PC-9 (cell line): ENCODE measurements around the gene PTCHD4. TPM values are rescaled to one million over a fixed set of nuclear protein-coding genes. Genes with fewer than 3 reads are reported as not detected.

Experiments
- BruUV-seq: library from RNA; stranded (reverse); fragments of 400-500 nt; replicated peaks from 2 replicates; lab custom pipeline; 2021; lab: Mats Ljungman, UMichigan
- CTCF ChIA-PET: fragments of 300-600 bp; sonication (Branson Sonifier 250); formaldehyde crosslinking; loops from one replicate; lab custom pipeline; 2022; ENCODE audit warnings: antibody characterized with exemption; lab: Charles Lee
- POLR2A ChIA-PET: fragments of 300-600 bp; sonication (Branson Sonifier 250); formaldehyde crosslinking; loops from one replicate; lab custom pipeline; 2022; ENCODE audit warnings: antibody characterized with exemption; ENCODE audit not compliant: unreplicated experiment; lab: Charles Lee
- DNase-seq, 2 experiments: peaks; one replicate each; pipeline versions ENCODE4 v3.0.0 to v3.0.0-alpha.2; 2015 to 2022; ENCODE audit warnings: mixed read lengths in 1 of 2
- H2AFZ ChIP-seq: fragments of 200-600 bp; sonication (generic); 2 replicates; pipeline ENCODE4 v1.8.1; 2017; ENCODE audit warnings: antibody characterized with exemption
- H3F3A ChIP-seq: fragments of 200-600 bp; sonication (generic); 2 replicates; pipeline ENCODE4 v1.8.1; 2017; ENCODE audit warnings: antibody characterized with exemption, mild to moderate bottlenecking, low read depth; ENCODE audit not compliant: insufficient read depth
- H3K27ac ChIP-seq: fragments of 200-600 bp; sonication (generic); 2 replicates; pipeline ENCODE4 v1.6.1; 2016; ENCODE audit warnings: mixed run types
- H3K27me3 ChIP-seq: fragments of 200-600 bp; sonication (generic); 2 replicates; pipeline ENCODE4 v1.6.1; 2016; ENCODE audit warnings: low read depth, mixed run types; ENCODE audit not compliant: insufficient read depth
- H3K36me3 ChIP-seq: fragments of 200-600 bp; sonication (generic); 2 replicates; pipeline ENCODE4 v1.6.1; 2016; ENCODE audit warnings: low read depth, mixed run types
- H3K4me1 ChIP-seq: fragments of 200-600 bp; sonication (generic); replicated peaks from 2 replicates; pipeline ENCODE4 v1.6.1; 2016; ENCODE audit warnings: mixed run types; ENCODE audit not compliant: insufficient read depth
- H3K4me2 ChIP-seq: fragments of 200-600 bp; sonication (generic); 2 replicates; pipeline ENCODE4 v1.6.1; 2017; ENCODE audit warnings: mixed run types
- H3K4me3 ChIP-seq: fragments of 200-600 bp; sonication (generic); 2 replicates; pipeline ENCODE4 v1.6.1; 2016; ENCODE audit warnings: mixed run types
- H3K79me2 ChIP-seq: fragments of 200-600 bp; sonication (generic); 2 replicates; pipeline ENCODE4 v1.6.1; 2017; ENCODE audit warnings: low read depth, mixed run types
- H3K9me2 ChIP-seq: fragments of 200-600 bp; sonication (generic); 2 replicates; pipeline ENCODE4 v1.8.1; 2017; ENCODE audit warnings: mild to moderate bottlenecking; ENCODE audit not compliant: insufficient read depth
- H3K9me3 ChIP-seq: fragments of 200-600 bp; sonication (generic); 2 replicates; pipeline ENCODE4 v1.8.1; 2016; ENCODE audit warnings: low read depth; ENCODE audit not compliant: insufficient read depth
- H4K20me1 ChIP-seq: fragments of 200-600 bp; sonication (generic); 2 replicates; pipeline ENCODE4 v1.8.1; 2017; ENCODE audit not compliant: insufficient read depth
- CTCF ChIP-seq: fragments of 200-600 bp; sonication (generic); conservative IDR thresholded peaks from 2 replicates; pipeline ENCODE4 v1.6.1; 2017; ENCODE audit warnings: mixed run types, antibody characterized with exemption, mild to moderate bottlenecking, moderate library complexity
- EZH2 ChIP-seq: fragments of 200-600 bp; sonication (generic); IDR thresholded peaks from 2 replicates; pipeline ENCODE4 v1.8.0; 2017; ENCODE audit warnings: antibody characterized with exemption, low read depth
- intact Hi-C: fragments of 100-400 bp; cut with micrococcal nuclease; formaldehyde crosslinking; loops from one replicate; pipeline ENCODE4 v1.10.0; 2022; ENCODE audit not compliant: unreplicated experiment
- total RNA-seq: library from RNA; stranded (reverse); gene quantifications from 2 replicates; pipeline ENCODE4 v1.2.3, GENCODE V29; 2021

The PTCHD4 gene
- total RNA-seq, 1 experiment from 2014 or later: 0.15 TPM

- Histone ChIP-seq H3K4me3 (no peak overlapping the region), H3F3A (no peaks in the 10 kb centered on the region), H3K4me2 (no peak overlapping the region), H3K9me2 (no peaks in the 10 kb centered on the region), H3K9me3 (no peaks in the 10 kb centered on the region), H3K27me3 (no peaks in the 10 kb centered on the region), H2AFZ (no peak overlapping the region), H3K27ac (no peak overlapping the region), H3K79me2 (no peaks in the 10 kb centered on the region), H4K20me1 (no peaks in the 10 kb centered on the region), H3K4me1 (no peaks in the 10 kb centered on the region), H3K36me3 (no peaks in the 10 kb centered on the region)
- TF ChIP-seq EZH2 (no peak), CTCF (peak; percentile 63)
- intact Hi-C loops: loop anchor here (2.0 to 10.0 kb wide), 3 partner anchors 227 to 1325 kb away; no protein-coding TSS in a partner anchor
- no TSS peak for BruUV-seq
- POLR2A ChIA-PET: no interaction called here
- CTCF ChIA-PET: interaction anchor here (1.1 kb wide), 1 partner anchor 678 kb away, joined by 3 read pairs; no protein-coding TSS in a partner anchor
- no peak for DNase-seq
Measured at GRCh38 chr6:48087448-48087847, 23.5 kb downstream of the PTCHD4 start.

GRCh38 chr6:48086187-48086586, 24.8 kb downstream of the PTCHD4 start:
- intact Hi-C loops: loop anchor here (2.0 to 10.0 kb wide), 3 partner anchors 229 to 1326 kb away; no protein-coding TSS in a partner anchor
- Histone ChIP-seq H3K79me2 (no peaks in the 10 kb centered on the region), H3F3A (no peaks in the 10 kb centered on the region), H3K4me1 (no peaks in the 10 kb centered on the region), H3K27ac (no peak overlapping the region), H3K9me2 (no peaks in the 10 kb centered on the region), H4K20me1 (no peaks in the 10 kb centered on the region), H3K36me3 (no peaks in the 10 kb centered on the region), H3K9me3 (no peaks in the 10 kb centered on the region), H3K27me3 (no peaks in the 10 kb centered on the region), H3K4me2 (no peak overlapping the region), H2AFZ (no peak overlapping the region), H3K4me3 (no peak overlapping the region)
- no TSS peak for BruUV-seq
- CTCF ChIA-PET: no interaction called here
- DNase-seq: no peak
- POLR2A ChIA-PET: no interaction called here
- TF ChIP-seq EZH2 (no peak), CTCF (peak; percentile 46; the same call in 1 of the 2 replicates)

GRCh38 chr6:48085131-48085741, 25.8 kb downstream of the PTCHD4 start:
- ChIA-PET CTCF (no interaction called here), POLR2A (no interaction called here)
- Histone ChIP-seq H3K79me2 (no peaks in the 10 kb centered on the region), H3K27me3 (no peaks in the 10 kb centered on the region), H3K9me2 (no peaks in the 10 kb centered on the region), H3K27ac (no peak overlapping the region), H3K4me1 (no peaks in the 10 kb centered on the region), H3K9me3 (no peaks in the 10 kb centered on the region), H3K4me2 (no peak overlapping the region), H3K36me3 (no peaks in the 10 kb centered on the region), H3F3A (no peaks in the 10 kb centered on the region), H4K20me1 (no peaks in the 10 kb centered on the region), H3K4me3 (no peak overlapping the region), H2AFZ (no peak overlapping the region)
- no TSS peak for BruUV-seq
- TF ChIP-seq EZH2: no peak
- intact Hi-C loops: loop anchor here (5.0 to 10.0 kb wide), 2 partner anchors 230 to 1327 kb away; no protein-coding TSS in a partner anchor
- DNase-seq: no peak
